Fibroblast of pulmonary artery (primary cell): ENCODE measurements around the gene HOXB3.

Source experiments
- DNase-seq: peaks from one replicate; pipeline ENCODE4 v3.0.0-alpha.2; 2010; ENCODE audit warnings: low read depth
- H3K4me3 ChIP-seq: replicated peaks from 2 replicates; pipeline ENCODE4 v1.5.1; 2011; ENCODE audit warnings: low read depth, mild to moderate bottlenecking, control low read depth, low read length, moderate library complexity
- TF ChIP-seq, protein P1 (sequence below): IDR thresholded peaks from 2 replicates; pipeline ENCODE4 v1.5.1; 2011; ENCODE audit warnings: mild to moderate bottlenecking, control low read depth, low read length, inconsistent platforms; ENCODE audit errors: missing control alignments

HOXB3 gene

DNA sequence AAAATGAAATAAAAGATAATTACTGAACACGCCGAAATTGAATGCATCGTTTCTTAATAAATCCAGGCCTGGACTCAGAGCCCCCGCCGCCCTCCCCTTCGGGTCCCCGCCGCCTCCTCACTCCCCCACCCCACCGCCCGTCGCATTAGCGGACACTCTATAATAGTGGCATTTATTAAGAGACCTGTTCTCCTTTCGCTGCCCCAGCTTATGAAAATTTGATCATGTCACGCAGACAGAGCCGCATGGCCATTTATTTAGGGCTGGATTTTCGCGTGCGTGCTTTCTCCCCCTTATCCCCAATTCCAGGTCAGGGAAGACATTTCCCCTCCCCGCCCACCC, 38.9 kb downstream of the HOXB3 start:
- DNase-seq = no peak
- TF ChIP-seq, protein P1, sequence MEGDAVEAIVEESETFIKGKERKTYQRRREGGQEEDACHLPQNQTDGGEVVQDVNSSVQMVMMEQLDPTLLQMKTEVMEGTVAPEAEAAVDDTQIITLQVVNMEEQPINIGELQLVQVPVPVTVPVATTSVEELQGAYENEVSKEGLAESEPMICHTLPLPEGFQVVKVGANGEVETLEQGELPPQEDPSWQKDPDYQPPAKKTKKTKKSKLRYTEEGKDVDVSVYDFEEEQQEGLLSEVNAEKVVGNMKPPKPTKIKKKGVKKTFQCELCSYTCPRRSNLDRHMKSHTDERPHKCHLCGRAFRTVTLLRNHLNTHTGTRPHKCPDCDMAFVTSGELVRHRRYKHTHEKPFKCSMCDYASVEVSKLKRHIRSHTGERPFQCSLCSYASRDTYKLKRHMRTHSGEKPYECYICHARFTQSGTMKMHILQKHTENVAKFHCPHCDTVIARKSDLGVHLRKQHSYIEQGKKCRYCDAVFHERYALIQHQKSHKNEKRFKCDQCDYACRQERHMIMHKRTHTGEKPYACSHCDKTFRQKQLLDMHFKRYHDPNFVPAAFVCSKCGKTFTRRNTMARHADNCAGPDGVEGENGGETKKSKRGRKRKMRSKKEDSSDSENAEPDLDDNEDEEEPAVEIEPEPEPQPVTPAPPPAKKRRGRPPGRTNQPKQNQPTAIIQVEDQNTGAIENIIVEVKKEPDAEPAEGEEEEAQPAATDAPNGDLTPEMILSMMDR = no peak
- no peak overlapping the region for H3K4me3 ChIP-seq

DNA sequence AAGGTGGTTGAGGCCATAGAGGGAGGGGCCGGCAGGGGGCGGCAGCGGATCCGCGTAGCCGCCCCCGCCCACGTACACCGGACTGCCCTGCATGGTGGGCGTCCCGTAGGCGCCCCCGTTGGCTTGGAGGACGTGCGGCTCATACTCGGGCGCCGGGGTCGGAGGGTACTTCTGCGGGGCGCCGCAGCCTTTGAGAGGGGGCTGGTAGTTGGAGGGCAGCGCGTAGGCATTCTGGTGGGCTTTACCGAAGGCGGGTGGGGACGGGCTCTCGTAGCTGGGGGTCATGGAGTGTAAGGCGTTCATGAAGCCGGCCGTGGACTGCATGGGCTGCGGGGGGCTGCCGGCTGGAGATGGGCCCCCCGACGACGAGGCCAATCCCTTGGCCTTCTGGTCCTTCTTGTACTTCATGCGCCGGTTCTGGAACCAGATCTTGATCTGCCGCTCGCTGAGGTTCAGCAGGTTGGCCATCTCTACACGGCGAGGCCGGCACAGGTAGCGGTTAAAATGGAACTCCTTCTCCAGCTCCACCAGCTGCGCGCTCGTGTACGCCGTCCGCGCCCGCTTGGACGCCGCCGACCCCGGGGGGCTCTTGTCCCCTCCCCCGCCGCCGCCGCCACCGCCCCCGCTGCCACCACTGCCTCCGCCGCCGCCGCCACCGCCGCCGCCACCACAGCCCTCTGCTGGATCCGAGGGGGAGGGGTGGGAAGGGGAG, 39.4 kb downstream of the HOXB3 start:
- no peak overlapping the region for H3K4me3 ChIP-seq
- TF ChIP-seq, protein P1 = no peak
- no peak for DNase-seq

DNA sequence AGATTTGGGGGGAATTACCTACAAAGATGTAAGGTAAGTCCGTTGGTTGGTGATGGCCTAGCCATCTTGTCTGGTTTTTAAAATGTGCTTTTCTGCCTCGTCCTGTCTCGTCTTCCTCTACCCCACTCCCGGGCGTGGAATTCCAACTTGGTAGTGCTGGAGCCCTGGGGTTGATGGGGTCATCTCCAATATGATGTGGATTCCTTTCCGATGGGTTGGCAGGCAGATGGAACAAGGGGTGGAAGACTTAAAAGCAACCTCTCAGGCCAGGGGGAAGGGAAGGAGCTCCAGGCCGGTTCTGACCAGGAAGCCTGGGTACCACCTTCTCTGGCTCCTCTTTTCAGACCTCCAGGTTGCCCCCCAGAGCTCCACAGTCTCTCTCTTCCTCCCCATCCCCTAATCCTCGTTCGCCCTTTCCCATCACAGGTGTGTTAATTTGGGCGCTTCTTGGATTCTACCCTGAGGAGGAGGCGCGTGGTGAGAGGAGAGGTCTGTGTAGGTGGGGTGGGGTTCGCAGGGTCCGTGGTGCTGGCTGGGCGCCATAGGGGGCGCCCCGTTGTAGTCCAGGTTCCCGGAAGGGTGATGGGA, 40.0 kb downstream of the HOXB3 start:
- no peak for DNase-seq
- TF ChIP-seq, protein P1 = no peak
- H3K4me3 ChIP-seq = no peak overlapping the region

DNA sequence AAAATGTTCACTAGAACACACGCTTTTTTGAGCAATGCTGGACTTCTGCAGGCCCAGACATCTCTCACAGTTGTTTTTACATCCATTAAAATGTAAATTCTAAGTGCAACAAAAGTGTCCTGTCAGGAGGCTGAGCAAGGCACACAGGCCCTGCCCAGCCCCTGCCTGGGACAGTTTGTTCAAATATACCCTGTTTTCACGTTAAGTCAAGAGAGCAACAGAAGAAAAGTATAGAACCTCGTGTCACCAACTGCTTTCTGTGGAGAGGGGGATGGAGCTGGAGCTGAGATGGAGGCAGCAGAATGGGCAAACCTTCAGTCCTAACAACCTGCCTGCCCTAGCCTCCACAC, 40.8 kb downstream of the HOXB3 start:
- no peak for DNase-seq
- TF ChIP-seq, protein P1 = no peak
- H3K4me3 ChIP-seq = no peak overlapping the region

DNA sequence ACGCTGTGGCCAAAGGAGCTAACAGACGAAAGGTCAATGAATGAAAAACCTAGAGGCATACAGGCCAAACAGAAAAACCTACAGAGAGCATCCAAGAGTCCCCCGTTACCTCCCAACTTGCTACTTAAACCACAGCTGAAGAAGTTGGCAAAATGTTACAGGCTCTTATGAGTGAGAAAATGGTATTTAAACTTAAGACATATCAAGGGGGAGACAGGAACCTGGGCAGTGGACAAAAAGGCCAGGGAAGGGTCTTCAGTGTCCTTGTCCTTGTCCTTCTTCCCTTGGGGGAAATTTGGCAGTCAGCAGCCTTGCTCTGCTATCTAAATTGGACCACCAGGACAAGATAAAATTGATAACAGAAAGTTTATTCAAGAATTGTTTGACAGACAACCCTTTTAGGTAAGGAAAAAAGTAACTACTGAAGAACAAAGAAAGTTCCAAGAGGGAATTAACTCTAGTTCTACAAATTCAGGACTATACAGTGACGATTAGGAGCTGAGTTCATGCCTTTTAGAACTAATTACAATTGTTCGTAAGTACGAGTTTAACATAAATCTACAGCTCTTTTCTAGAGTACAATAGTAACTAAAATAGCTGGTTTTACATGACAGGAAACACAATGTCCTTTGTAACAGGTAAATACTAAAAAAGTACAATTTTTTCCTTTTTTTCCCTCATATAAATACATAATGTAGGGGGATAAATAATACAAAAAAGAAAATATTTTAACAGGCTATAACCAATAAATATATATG, 41.3 kb downstream of the HOXB3 start:
- no peak overlapping the region for H3K4me3 ChIP-seq
- DNase-seq = no peak
- TF ChIP-seq, protein P1 = no peak

DNA sequence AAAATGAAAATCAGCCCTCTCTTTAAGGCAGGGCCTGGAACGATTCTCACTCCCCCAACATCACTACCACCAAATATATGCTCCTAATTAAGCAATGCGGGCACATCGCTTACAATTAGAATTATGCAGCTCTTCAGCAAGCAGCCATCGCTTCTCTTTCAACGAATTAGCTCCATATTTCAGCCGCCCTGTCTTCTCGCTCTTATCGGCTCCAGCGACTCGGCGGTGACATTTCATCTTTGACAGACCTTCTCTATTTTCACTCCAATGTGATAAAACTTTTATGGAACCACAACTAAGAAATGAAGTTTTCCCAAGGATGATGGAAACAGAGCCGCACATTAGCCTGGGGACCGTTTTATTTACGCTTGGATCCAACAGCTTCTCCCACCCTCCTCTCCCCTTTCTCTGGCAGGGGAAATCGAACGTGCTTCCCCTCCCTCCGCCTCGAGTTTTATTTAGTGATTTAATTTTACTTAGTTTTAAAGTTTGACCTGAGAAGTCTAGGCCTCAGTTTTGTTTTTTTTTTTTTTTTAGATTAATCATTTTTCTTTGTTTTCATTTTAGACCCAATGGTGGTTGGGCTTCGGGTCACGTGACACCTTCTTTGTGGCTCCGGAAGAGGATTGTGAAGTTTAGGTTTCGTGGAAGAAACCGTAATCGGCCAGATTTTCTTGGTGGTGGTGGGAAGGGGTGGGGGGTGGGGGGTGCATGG, 42.1 kb downstream of the HOXB3 start:
- DNase-seq = peak; percentile 77
- H3K4me3 ChIP-seq = peak overlapping the region; percentile 23
- TF ChIP-seq, protein P1 = no peak
